ENCODE results near the gene IL1A. TPM values are rescaled to one million over a fixed set of nuclear protein-coding genes. Genes with fewer than 3 reads are reported as not detected.

Gene IL1A
- total RNA-seq, 1 experiment from 2014 or later: not detected

DNA sequence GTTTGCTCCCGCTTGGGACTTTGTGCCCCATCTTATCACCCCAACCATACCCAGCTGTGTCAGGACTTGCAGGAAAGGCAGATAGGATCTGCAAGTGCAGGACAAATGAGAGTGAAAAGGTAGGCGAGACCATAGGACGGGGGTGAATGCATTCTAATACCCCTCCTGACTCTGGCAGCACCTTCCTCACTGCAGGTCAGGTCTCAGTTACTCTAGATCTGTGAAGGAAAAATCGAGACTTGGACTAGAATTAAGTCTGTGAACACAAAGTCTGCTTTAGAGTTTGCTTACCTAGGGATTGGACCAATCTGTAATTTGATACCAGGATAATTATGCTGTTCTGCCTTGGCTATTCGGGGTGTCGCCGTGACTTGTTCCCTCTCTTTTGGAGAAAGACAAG, 43.8 kb downstream of the IL1A start:
- Histone ChIP-seq H3K36me3 (peaks cover 74% of the 10 kb centered on the region), H3K27me3 (no peaks in the 10 kb centered on the region), H3K27ac (no peak overlapping the region), H3K9me3 (replicated peaks) (no peaks in the 10 kb centered on the region), H3K4me3 (no peak overlapping the region), H3K4me1 (no peaks in the 10 kb centered on the region)
- no peak for DNase-seq

DNA sequence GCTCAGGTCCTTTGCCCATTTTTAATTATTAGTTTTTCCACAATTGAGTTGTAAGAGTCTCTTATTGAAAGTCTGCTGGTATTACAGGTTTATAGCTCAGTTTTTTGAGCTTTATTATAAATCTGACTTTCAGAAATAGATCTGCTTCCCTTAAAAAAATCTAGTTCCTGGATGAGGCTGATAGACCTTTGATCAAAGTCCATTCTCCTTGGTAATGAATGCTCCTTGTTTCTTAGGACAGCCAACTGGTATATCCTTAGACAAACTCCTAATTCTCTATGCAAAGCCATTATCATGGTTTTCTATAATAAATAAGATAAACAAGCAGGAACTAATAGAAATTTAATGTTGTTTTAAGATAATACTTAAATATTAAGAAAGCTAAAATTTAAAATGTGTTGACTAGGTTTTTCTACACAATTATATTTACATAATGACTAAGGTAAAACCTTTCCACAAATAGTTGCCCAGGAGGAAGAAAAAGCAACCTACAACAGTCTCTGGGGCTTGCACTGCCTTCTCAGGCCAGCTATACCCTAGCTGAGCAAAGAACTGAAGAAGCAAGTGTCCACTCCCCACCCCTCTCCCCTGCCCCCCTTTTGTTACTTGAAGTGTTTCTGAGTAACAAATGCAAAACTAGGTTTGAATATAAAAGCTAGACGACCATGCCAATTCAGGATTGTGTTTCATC, 46.6 kb downstream of the IL1A start:
- Histone ChIP-seq H3K9me3 (replicated peaks) (no peaks in the 10 kb centered on the region), H3K36me3 (peaks cover 52% of the 10 kb centered on the region), H3K4me3 (no peak overlapping the region), H3K27ac (no peak overlapping the region), H3K27me3 (no peaks in the 10 kb centered on the region), H3K4me1 (no peaks in the 10 kb centered on the region)
- DNase-seq: no peak

- H3K4me1 ChIP-seq: no peaks in the 10 kb centered on the region
- DNase-seq: no peak
- H3K27ac ChIP-seq: no peak overlapping the region
- no peak overlapping the region for H3K4me3 ChIP-seq
- no peaks in the 10 kb centered on the region for H3K9me3 ChIP-seq (replicated peaks)
- H3K27me3 ChIP-seq: no peaks in the 10 kb centered on the region
- H3K36me3 ChIP-seq: peaks cover 17% of the 10 kb centered on the region
Measured at GRCh38 chr2:112733871-112734270, 50.4 kb downstream of the IL1A start.

DNA sequence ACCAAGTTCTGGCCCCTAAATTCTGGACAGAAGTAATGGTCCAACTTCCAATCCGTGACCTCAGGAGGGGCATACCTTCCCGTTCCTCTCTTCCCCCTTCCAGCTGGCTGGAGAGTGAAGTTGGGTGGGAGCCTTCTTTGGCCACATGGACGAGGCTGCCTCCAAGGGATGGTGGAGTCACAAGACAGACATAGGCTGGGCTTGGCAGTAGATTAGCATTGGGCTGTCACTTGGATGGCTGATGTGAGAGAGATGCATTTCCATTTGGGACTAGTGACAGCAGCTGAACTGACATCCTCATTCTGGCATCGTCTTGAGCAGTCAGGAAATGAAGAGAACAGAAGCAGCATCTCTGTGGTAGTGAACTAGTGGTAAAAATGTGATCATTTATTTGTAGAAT, 50.8 kb downstream of the IL1A start:
- H3K4me1 ChIP-seq: no peaks in the 10 kb centered on the region
- no peak overlapping the region for H3K4me3 ChIP-seq

DNA sequence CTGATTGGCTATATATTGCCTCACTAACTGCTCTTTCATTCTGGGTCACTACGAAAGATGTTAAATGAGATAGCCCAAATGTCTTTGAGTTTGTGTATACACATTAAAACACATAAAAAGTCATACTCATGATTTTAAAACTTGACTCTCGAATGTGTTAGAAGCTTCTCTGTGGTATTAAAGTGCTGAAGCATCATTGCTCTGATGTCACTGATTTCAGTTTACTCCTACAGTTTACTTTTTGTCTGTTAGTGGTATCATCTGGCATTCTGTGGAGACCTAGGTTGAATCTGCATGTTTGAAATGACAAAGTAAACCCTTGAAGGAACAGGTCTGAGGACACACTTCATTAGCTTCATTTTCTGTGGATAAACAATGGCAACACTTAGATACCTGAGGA, 52.8 kb downstream of the IL1A start:
- DNase-seq: no peak
- Histone ChIP-seq H3K4me1 (no peaks in the 10 kb centered on the region; the same call in 1 of the 2 replicates), H3K4me3 (no peak overlapping the region), H3K27ac (no peak overlapping the region), H3K27me3 (no peaks in the 10 kb centered on the region), H3K9me3 (replicated peaks) (no peaks in the 10 kb centered on the region), H3K36me3 (no peaks in the 10 kb centered on the region)

More for the DNA sequence above, 50.8 kb downstream of the IL1A start:
- no peak for DNase-seq
- Histone ChIP-seq H3K27me3 (no peaks in the 10 kb centered on the region), H3K36me3 (peaks cover 12% of the 10 kb centered on the region), H3K9me3 (replicated peaks) (no peaks in the 10 kb centered on the region), H3K27ac (no peak overlapping the region)

DNA sequence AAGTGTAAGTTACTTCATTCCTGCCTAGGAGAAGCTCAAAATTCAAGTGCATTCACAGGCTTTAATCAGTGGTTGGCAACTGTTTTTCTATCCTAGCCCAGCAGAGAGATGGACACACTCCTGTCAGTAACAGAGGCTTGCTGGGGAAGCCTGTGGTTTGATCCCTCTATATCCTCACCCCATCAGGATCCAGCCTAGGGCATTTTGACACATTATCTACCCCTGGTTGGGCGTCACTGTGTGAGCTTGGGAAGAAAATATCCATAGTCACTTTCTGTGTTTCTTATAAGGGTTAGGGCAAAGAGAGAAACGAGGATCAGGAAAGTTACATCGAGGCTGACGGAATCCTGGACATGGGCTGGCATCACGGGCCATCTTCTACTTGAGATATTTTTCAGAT, 53.5 kb downstream of the IL1A start:
- DNase-seq: peak in 1 of 2 experiments; percentile 24
- no peak overlapping the region for H3K4me3 ChIP-seq
- H3K9me3 ChIP-seq (replicated peaks): no peaks in the 10 kb centered on the region
- H3K36me3 ChIP-seq: no peaks in the 10 kb centered on the region
- no peak overlapping the region for H3K27ac ChIP-seq
- no peaks in the 10 kb centered on the region; the same call in 1 of the 2 replicates for H3K4me1 ChIP-seq
- no peaks in the 10 kb centered on the region for H3K27me3 ChIP-seq

DNA sequence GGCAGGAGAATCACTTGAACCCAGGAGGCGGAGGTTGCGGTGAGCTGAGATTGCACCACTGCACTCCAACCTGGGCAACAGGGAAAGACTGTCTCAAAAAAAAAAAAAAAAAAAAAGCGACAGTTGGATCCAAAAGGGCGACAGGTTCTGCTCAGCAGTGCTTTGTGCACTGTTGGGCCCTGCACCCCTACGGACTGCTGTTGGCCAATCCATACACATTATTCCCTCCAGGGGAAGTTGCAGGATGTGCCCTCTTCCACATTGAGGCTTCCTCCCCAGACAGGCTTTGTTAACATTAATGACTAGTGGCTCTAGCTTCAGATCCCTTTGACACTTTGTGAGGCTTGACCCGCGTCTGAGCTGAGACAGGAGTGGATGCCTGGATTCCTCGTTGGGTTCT, 54.1 kb downstream of the IL1A start:
- Histone ChIP-seq H3K4me1 (no peaks in the 10 kb centered on the region; the same call in 1 of the 2 replicates), H3K9me3 (replicated peaks) (no peaks in the 10 kb centered on the region), H3K4me3 (no peak overlapping the region), H3K27me3 (no peaks in the 10 kb centered on the region), H3K27ac (no peak overlapping the region), H3K36me3 (no peaks in the 10 kb centered on the region)
- no peak for DNase-seq

DNA sequence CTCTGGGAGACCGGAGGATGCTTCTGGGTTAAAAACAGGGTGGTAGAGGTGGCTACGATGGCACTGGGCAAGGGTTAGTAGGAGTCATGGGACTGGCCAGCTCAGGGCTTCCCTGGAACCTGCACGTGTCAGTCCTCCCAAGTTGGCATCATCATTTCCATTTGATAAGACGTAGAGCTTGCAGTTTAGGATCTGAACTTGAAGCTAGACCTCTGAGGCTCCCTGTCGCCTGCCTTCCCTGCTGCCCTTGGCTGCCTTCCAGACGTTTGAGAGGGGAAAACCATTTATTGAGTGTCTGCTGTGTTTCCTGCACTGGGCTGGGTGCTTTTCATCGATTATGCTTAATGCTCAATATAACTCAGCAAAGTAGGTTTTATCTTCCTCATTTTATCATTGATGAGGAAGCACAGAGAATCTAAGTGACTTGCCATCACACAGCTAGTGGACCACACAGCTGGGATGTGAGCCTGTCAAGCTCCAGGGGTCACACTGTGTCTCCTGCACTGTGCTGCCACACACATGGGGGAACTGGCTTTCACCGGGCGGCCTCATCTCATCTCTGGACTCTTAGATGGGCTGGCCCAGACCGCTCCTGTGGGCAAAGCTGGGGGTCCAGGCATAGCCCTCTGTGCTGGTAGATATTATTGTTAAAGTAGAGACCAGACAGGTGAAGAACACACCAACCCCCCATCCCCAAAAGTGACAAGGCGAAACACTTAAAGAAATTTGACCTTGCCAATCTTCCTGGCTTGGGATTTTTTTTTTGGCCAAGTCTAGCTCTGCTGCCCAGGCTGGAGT, 55.7 kb downstream of the IL1A start:
- H3K36me3 ChIP-seq: no peaks in the 10 kb centered on the region
- DNase-seq: no peak
- no peaks in the 10 kb centered on the region for H3K27me3 ChIP-seq
- no peak overlapping the region for H3K4me3 ChIP-seq
- no peaks in the 10 kb centered on the region for H3K9me3 ChIP-seq (replicated peaks)
- H3K4me1 ChIP-seq: no peaks in the 10 kb centered on the region; the same call in 1 of the 2 replicates
- no peak overlapping the region for H3K27ac ChIP-seq

DNA sequence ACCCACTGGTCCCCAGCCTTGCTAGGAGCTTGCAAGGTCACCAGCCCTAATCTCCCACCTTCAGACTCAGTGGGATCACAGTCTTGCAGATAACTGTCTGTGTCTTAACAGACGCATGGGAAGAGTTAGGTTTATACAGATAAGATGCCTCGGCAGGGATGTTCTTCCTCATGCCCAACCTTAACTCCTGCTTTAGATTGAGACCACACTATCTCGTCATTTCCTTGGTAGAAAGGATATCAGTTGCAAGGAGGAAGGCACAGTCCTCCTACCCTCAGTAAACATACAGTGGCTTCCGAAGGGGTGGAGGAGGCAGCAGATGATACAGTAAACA, 56.3 kb downstream of the IL1A start:
- Histone ChIP-seq H3K4me3 (no peak overlapping the region), H3K27me3 (no peaks in the 10 kb centered on the region), H3K36me3 (no peaks in the 10 kb centered on the region), H3K4me1 (no peaks in the 10 kb centered on the region; the same call in 1 of the 2 replicates), H3K9me3 (replicated peaks) (no peaks in the 10 kb centered on the region), H3K27ac (no peak overlapping the region)
- DNase-seq: no peak

DNA sequence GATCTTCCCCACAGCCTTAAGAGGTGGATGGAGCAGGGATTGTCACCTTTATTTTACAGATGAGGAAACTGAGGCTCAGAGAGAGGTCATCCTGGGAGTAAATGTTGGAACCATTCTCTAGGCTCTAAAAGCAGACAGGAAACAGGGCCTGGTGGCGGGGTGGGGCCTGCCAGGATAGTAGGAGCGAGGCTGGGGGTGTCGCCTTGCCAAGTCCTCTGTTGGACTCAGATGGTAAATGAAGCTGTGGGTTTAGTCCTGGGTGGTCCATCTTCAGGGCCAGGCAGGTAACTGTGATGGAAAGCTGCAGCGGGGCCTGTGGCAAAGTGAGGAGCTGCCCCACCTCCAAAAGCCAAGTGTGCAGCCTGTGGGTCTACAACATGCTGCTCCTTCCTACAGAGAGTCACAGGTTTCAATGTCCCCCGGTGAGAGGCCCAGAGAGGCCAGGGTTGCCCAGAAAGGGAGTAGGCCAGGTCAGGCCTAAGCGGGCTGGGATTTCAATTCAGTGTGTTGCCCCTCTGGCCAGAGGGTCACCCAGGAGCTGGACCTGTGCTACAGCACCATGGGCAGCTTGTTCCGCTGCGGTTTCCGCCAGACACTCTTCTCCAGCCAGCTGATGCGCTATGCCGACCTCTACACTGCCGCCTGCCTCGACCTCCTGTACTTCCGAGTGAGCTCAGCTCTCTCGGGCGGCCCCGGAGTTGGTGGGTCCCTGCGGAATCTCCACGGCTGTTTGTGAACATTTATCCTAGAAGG, 56.8 kb downstream of the IL1A start:
- no peaks in the 10 kb centered on the region for H3K9me3 ChIP-seq (replicated peaks)
- no peaks in the 10 kb centered on the region for H3K36me3 ChIP-seq
- no peak for DNase-seq
- no peak overlapping the region for H3K27ac ChIP-seq
- no peaks in the 10 kb centered on the region for H3K27me3 ChIP-seq
- H3K4me1 ChIP-seq: no peaks in the 10 kb centered on the region; the same call in 1 of the 2 replicates
- H3K4me3 ChIP-seq: no peak overlapping the region

DNA sequence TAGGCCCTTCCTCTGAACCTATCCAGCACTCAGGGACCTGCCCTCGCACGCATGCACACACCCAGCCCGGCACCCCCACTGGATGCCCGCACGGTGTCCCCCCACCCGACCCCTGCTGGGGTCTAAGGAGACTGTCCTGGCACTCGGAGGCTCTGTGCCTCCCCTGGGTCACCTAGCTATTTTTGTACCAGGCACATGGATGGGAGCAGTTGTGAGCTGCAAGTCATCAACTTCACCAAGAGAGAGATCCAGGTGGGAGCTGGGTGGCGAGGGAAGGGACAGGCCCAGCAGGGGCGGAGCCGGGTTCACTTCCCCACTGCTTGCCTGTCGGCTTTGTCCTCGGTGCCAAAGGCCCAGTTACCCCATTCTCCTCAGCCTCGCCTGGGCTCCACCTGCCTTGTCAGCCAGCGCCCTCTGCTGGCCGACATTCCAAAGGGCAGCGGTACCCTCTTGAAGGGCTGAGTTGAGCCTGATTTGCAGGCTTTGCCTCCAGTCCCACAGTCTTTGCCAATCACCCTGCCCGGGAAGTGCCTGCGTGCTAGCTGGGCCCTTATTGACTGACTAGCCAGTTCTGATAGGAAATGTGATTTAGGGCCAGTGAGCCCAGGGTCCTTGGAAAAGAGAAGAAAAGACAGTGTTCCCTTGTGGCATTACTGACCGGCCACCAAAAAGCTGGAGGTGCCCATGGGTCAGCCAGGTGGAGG, 57.7 kb downstream of the IL1A start:
- Histone ChIP-seq H3K4me1 (no peaks in the 10 kb centered on the region; the same call in 1 of the 2 replicates), H3K9me3 (replicated peaks) (no peaks in the 10 kb centered on the region), H3K27me3 (no peaks in the 10 kb centered on the region), H3K36me3 (no peaks in the 10 kb centered on the region), H3K27ac (no peak overlapping the region), H3K4me3 (no peak overlapping the region)
- DNase-seq: peak; percentile 81 to 91

- DNase-seq: no peak
Measured at GRCh38 chr2:112725545-112726457, 58.5 kb downstream of the IL1A start.

GRCh38 chr2:112724591-112725525, 59.4 kb downstream of the IL1A start:
- no peak overlapping the region for H3K27ac ChIP-seq
- peak in 1 of 2 experiments; percentile 29 for DNase-seq
- no peaks in the 10 kb centered on the region for H3K36me3 ChIP-seq
- H3K9me3 ChIP-seq (replicated peaks): no peaks in the 10 kb centered on the region
- no peaks in the 10 kb centered on the region; the same call in 1 of the 2 replicates for H3K4me1 ChIP-seq
- no peaks in the 10 kb centered on the region for H3K27me3 ChIP-seq
- no peak overlapping the region for H3K4me3 ChIP-seq

More at GRCh38 chr2:112725545-112726457, 58.5 kb downstream of the IL1A start:
- Histone ChIP-seq H3K27me3 (no peaks in the 10 kb centered on the region), H3K4me1 (no peaks in the 10 kb centered on the region; the same call in 1 of the 2 replicates), H3K36me3 (no peaks in the 10 kb centered on the region), H3K4me3 (no peak overlapping the region), H3K9me3 (replicated peaks) (no peaks in the 10 kb centered on the region), H3K27ac (no peak overlapping the region)

All from SJCRH30 (cell line).